Activated CD4-positive, alpha-beta T cell treated with anti-CD3 and anti-CD28 coated beads for 1 hour (primary cell): Measurements from ENCODE around the gene HOXD8.

Experiments used
- DNase-seq: peaks from one replicate; pipeline ENCODE4 v3.0.0-alpha.2; 2020

Gene HOXD8

DNA sequence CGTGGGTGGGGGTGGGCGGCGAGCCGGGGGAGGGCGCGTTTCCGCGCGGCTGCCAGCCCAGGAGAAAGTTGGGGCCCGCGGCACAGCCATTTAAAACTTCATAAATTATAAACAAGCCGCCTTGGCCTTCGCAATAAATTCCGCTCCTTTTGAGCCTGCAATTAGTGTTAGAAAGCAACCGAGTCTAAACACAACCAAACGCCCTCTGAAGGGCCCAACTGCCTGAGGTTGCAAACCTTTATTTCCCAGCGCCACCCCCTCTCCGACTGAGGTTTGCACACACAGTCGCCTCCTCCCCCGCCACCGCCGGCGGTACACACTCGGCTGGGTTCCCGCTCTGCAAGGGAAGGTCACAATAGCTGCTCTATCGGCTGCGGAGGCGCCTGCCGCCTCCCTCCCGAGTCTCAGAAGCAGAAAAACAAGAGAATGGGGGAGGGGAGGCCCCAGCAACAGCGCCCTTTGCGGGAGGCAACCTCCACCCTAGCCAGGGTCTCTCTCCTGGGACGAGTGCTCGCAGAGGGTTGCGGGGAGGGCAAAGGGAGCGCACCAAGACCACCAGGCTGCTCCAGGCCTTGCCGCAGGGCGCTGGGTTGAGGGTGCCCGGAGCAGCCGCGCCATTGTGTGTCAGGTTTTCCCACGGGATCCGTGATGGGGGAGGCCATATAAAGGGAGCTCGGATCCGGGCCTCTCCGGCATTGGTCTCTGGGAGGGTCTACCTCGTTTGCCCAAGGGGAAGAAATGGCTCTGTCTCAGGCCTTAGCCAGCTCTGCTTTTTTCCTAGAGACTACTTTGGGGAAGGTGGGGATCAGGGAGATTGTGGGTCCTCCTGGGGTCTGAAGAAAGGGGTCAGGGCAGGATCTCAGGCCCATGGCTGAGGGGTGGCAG is 45.6 kb downstream of the HOXD8 start:
- no peak for DNase-seq

DNA sequence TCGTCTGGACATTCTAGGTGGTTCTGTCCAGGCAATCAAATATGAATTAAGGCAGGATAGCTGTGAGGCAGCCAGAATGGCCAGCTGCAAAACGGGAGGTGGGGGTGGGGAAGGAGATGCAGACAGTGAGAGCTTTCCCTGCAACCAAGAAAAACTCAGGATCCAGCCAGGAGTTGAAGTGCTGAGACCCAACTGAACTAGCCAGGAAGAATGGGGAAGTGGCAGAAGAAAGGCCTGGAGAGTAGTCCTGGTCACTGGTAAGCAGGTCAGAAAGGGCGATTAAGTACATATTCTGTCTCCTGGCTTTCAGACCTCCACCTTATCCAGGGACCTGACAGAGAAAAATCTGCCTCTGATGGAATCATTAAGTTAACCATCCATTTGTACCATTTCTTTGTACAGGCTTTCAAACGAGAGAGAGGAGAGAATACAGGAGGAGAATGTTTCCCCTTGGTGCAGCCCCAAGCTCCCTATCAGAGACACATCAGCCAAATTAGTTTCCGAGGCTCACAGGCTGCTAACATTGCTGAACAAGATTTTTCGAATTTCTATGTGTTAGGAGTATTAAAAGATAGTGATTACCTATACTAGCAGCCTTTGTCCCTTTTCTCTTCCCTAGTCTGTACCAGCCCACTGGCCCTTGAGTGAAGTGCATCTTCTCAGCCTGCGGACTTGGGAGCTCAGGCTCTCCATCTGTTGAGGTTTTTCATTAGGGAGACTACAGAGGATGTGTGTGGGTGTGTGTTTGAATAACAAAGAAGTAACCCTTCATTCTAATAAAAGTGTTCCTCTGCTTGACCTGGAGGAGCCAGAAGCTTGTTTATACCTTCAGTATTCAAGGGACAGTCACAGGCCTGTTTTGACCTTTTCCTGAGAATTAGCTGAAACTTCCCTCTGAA is 46.5 kb downstream of the HOXD8 start:
- no peak for DNase-seq

DNA sequence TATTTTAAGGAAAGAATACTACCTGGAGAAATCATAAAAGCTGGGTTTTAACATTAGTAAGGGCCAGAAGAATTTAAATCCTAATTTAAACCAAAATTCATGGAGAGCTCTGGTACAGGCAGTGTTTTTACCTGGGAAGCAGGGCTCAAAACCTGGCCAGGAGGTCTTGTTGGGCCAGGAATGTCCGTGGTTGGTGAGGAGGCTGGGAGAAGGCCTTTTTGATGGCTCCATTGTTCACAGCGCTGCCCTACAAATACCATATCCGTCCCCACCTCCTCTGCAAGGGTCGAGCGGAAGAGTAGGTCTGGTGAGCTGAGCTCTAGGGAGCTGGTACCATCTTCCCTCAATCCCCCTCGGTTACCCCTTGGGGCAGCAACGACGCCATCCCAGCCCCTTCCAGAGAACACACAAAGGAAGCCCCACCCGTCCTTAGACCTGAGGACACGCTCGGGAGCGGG is 48.1 kb downstream of the HOXD8 start:
- no peak for DNase-seq

DNA sequence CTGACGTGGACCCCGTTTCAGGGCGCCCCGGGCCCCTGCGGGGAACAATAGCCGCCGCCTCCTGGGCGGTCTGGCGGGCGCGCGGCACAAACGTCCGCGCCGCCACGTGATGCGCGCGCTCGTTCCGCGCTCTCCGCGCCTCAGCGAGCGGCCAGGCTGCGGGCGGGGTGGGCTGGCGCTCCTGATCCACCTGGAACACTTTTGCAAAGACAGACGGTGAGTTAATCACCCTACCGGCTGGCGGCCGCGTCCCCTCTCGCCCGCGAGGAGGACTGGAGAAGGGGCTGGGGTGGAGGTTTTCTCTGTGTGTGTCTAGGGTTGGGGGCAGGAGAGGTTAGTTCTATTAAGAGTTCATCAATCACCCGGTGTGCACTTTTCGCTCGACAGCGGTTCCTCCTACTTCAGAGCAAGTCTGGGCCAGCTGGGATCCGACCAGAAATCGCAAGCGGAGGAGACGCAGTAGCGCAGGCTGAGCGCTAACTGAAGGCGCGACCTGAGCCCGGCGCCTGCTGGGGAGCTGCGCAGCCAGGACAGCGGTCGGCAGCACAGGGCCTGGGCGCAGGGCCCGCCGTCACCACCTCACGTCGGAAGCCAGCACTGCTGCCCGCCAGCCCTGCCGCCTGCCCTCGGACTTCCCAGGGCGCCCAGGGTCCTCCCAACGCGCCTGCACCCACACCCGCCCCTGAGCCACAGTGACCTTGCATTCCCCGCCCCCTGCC is 48.7 kb downstream of the HOXD8 start:
- DNase-seq = no peak

DNA sequence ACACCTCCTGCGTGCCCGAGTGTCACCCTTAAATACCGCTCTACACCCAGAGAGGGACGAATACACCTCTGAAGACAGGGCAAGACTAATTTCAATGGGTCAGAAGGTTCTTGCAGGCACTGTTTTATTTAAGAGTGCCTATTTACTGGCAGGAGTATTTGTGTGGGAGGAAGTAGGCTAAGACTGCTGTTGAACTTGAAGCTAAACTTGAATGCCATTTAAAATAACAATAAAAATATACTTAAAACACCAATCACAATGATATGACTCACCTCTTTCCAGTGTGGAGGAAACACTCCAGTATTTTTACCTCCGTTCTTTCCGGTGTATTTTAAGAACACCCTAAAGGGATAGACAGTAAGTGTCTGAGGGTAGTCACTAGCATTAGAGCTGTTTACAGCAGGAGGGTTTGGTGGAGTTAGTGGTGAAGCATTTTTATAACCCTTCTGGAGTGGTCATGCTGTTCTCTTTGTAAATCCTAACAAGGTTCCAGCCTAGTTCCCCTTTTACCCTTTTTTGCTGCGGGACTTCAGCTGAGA is 49.3 kb downstream of the HOXD8 start:
- no peak for DNase-seq

DNA sequence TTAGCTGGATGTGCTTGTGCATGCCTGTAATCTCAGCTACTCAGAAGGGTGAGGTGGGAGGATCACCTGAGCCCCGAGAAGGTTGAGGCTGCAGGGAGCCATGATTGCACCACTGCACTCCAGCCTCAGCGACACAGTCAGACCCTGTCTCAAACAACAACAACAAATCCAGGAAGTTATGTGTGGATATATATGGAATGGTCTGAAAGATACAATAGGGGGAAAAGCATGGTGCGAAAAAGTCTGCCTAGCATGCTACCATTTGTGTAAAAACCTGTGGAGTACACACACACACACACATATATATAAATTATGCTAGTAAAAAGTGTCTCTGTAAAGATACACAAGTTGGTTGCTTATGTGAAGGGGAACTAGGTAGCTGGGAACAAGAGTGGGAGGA is 52.0 kb downstream of the HOXD8 start:
- no peak for DNase-seq
